ENCODE data around the gene RAPGEF6.

GRCh38 chr5:131413605-131414559 lies 221.1 kb downstream of the RAPGEF6 start:
- no peak for TF ChIP-seq ZFP3 (CRISPR knock-in tag; IDR thresholded peaks at IDR 0.05)
- TF ChIP-seq TCF4 (CRISPR knock-in tag; IDR thresholded peaks at IDR 0.05; ENCODE audit: borderline replicate concordance) = no peak
- no peak for TF ChIP-seq ZFP30 (CRISPR knock-in tag; IDR thresholded peaks at IDR 0.05)
- TF ChIP-seq ZC3H10 (CRISPR knock-in tag; IDR thresholded peaks at IDR 0.05) = no peak
- TF ChIP-seq RARB (CRISPR knock-in tag; IDR thresholded peaks at IDR 0.05) = no peak
- TF ChIP-seq PATZ1 (CRISPR knock-in tag; IDR thresholded peaks at IDR 0.05; ENCODE audit: borderline replicate concordance) = no peak
